DMS79 (cell line): ENCODE measurements around the gene SORD.
"Not testable (repeated sequence)": the region's sequence is repeated elsewhere in the genome, so short reads cannot be mapped to it uniquely, and the experiment has no call there.

Experiments used
- DNase-seq: peaks from one replicate; lab custom pipeline; 2025; lab: John Stamatoyannopoulos, UW

SORD gene

DNA sequence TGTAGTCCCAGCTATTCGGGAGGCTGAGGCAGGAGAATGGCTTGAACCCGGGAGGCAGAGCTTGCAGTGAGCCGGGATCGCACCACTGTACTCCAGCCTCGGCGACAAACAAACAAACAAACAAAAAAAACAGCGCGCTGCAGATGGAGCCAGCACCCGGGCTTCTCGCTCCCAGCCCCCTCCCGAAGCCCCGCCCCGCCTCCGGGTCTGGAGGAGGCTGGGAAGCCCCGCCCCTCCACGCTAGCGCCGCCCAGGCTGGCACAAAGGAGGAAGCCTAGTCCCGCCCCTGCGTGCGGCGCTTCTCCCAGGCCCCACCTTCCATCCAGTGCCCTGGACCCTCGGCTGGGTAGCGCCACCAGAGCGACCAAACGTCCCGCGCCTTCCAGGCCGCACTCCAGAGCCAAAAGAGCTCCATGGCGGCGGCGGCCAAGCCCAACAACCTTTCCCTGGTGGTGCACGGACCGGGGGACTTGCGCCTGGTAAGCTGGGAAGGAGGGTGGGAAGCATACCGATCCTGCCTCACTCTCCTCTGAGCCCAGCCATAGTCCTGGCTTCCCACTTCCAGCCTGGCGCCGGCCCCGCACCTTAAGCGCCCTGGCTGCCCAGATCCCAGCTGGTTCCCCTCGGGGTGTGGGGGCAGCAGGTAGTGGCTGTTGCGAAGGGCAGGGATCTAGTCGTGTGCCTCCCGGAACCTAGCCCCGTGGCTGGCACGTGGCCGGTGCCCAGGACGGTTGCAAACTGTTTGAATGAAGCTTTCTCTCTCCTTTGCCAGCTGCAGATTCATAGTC is at the start of gene SORD:
SORD (plus strand) TSS at position 325 of the 788 bp plus-strand sequence; CDS start at position 414, 89 bp downstream.
- DNase-seq, result peak; percentile 71

DNA sequence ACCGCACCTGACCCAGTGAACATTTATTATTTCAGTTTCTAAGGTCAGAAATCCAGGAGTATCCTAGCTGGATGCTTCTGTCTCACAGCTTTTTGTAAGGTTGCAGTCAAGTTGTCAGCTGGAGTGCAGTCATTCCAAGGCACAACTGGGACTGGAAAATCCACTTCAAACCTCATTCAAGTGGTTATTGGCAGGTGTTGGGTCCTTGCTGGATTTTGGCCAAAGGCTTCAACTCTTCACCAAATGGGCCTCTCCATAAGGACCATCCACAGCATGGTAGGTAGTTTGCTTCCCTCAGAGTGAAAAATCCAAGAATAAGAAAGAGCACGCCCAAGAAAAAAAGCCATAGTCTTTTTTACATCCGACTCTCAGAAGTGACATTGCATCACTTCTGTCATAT is 46.8 kb upstream of the SORD start:
- peak; percentile 46 for DNase-seq

DNA sequence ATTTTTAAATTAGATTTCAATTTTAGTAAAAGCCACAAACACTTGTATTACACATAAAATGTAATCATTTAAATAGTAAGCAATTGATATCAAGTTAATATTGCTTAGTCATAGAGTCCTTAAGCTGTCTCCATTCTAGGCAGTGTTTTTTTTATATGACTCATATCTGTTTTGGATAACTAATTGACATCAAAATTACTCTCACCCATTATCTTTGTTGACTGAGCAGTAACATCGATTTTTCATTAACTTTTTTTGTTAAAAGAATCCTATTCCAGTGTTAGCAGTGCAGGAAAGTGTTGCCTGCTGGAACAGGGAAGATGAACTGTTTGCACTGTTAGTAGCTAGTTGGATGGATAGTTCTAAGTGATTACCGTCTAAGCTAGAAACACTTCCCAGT is 45.2 kb upstream of the SORD start:
- DNase-seq, result not testable (repeated sequence)

DNA sequence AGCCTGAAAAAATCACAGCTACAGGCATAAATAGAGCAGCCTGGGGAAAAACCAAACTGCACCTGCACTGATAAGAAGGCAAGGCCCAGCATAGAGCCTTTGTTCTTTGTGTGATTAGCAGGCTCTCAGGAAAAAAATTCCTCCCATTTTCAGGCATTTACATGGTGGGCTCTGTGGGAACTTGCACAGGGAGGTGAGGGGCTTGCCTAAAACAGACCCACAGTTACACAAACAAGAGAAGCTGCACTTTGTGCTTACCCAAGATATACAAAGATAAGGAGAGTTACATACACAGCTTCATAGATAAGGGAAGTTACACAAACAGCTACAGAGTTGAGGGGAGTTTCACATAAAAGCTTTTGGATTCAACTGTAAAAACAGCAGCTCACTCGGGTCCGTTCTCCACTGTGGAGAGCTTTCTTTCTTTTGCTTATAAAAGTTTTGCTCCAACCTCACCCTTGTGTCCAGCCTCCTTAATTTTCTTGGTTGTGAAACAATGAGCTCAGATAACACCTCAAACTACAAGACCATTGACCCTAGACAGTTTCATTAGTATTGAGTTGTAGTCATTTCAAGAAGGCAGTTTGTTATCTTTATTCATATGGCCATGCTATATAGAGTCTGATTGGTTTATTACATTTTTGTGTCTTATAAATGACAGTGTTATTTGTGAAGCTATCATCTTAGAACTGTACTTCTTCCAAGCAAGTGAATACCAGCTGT is 43.2 kb upstream of the SORD start:
- not testable (repeated sequence) for DNase-seq

DNA sequence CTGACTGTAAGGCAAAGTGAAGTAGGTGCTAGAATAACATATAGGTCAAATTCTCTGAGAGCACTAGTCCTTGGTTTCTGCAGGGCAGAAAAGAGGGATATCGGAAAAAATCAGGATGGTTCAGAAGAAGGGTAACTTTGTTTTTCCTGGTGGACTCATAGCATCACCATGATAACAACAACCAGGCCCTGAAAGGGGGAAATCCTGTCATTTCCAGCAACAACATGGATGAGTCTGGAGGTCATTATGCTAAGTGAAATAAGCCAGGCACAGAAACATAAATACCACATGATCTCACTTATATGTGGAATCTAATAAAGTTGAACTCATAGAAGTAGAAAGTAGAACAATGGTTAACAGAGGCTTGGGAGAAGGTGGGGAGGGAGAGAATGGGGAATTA is 38.9 kb upstream of the SORD start:
- DNase-seq, result not testable (repeated sequence)

DNA sequence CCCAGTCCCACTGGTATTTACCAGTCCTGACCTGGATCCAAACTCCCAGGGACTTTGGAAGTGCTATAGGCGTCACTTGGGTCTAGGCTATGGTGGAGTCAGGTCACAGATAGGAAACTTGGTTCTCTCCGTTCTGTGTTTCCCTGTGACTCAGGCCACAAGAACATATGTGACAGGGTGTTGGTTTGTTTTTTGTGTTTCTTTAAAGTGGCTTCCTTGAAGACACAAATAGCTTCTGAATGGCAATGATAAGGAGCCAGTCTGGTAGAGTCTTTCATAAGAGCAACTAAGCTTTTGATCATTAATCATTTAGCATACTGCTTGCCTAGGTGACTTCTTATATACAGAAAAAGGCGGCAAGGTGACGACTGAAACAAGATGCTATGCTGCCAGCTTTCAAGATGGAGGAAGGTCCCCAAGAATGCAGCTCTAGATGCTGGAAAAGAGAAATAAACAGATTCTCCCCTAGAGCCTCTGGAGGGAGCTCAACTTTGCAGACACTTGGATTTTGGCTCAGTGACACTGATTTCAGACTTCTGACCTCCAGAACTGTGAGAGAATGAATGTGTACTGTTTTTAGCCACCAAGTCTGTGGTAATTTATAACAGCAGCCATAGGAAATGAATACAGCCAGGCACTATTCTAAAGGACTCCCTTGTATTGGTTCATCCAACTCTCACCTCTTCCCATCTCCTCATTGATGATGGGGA is 36.5 kb upstream of the SORD start:
- not testable (repeated sequence) for DNase-seq

DNA sequence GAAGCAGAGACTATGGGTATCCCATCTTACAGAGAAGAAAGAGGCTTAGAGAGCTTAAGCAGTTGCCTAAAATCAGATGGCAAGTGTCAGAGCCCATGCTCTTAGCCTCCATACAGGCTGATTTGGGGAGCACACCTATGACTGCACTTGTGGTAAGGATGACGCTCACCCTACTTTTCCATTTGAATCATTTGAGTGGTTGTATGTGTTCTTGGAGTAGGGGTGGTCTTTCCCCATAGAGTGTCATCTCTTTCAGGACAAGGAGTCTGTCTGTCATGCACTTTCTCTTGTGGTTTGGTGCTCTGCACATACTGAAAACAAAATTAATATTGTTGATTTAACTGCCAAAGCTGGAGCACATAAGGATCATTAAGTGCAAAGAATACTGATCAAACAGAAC is 35.3 kb upstream of the SORD start:
- not testable (repeated sequence) for DNase-seq

DNA sequence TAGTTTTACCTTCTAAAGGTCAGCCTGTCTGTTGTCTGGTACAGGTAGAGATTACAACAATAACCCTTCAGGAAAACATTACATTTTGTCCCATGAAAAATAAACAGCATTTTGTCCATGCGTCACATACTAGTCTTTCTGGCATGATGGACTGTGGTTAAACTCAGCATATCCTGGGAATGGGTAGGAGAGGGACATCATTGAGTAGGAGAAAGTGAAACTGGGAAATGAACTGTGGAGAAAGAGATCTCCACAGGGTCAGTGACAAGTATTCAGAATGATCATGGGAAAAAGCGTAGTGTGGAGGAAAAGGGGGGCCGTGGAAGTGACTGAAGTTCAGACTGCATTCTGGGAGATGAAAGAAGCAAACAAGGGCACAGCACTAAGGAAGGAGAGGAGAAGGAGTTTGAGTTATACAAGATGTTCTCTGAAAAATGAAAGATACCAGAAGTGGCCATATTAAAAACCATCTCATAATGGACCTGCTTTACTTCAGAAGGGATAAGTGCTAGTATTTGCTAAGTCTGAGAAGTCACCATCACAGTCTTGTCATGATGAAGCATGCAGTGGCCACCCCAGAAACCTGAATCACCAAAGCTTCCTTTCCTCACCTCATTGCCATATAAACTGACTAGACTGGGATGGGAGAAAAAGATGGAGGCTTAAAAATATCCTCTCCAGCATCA is 34.7 kb upstream of the SORD start:
- not testable (repeated sequence) for DNase-seq

DNA sequence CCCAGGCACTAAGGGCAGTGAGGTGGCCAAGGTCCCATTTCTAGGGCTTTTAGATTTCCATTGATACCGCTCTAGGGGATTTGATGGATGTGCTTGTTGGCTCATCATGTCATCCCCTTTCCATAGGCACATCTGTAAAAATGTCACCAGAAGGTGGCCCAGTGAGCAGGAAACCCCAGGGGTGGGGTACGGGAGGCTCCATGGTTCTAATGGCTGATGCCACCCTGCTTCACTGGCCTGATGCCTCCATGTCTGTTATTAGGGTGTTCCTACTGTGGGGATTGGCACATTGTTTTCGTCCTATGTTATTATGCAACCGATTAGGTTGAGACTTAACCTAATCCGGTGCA is 34.1 kb upstream of the SORD start:
- DNase-seq, result not testable (repeated sequence)

DNA sequence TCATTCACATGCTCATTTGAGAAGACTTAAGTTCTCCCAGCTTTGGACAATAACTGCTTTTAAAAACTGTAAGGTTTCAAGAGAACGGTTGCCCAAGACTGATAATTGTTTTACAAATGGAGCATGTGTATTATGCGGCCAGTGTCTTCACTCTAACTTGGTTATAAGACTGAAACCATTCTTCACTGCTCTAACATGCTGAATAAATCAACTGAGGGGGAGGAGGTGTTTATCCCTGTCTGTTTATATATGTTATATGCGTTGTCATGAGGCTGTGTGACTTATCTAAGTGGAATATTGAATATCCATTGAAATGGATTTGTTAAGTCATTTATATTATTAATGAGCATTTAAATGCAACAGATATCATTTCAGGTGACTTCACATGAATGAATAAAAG is 25.4 kb upstream of the SORD start:
- not testable (repeated sequence) for DNase-seq

DNA sequence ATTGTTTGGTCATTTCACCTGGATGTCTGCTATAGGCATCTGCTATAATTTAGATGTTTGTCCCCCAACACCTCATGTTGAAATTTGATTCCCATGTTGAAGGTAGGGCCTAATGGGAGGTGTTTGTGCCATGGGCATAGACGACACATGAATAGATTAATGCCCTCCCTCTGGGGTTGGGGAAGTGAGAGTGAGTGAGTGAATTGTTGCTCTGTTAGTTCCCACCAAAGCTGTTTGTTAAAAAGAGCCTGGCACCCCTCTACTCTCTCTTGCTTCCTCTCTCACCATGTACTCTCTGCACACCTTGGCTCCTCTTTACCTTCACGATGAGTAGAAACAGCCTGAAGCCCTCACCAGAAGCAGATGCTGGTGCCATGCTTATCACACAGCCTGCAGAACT is 23.9 kb upstream of the SORD start:
- DNase-seq, result no peak

DNA sequence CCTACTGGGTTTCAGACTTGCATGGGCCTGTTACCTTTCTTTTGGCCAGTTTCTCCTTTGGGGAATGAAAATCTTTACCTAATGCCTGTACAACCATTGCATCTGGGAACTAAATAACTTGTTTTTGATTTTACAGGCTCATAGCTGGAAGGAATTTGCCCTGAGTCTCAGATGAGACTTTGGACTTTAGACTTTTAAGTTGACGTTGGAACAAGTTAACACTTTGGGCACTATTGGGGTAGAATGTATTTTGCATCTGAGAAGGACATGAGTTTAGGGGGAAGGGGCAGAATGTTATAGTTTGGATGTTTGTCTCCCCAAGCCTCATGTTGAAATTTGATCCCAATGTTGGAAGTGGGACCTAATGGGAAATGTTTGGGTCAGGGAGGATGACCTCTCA is 21.8 kb upstream of the SORD start:
- DNase-seq, result not testable (repeated sequence)

DNA sequence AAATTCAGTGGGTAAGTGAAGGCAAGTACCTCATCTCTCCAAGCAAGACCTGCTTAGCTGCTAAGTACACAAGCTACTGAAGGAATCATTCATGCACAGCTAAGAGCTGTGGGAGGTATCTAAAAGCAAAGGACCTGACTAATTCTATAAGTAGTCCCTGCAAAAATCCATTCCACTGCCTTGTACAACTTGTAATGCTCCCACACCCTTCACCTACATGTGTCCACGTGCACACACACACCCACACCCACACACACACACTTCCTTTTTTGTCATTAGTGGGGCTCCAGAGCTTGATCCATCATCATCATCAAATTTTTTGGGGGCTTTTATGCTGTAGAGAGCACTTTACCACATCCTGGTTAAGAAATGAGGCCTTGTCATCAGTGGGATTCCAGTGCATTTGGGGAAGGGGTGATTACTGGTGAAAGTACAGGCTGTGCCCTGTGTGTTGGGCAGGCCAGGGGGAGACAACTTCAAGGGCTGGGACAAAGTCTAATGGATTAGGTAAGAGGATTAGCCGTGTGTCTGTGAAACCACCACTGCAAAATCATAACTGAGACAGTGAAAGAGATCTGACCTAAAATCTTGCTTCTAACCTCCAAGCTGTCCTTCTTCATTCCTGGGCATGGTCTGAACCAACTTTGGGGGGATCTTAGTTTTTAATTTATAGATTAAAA is 19.1 kb upstream of the SORD start:
- DNase-seq, result peak; percentile 39

DNA sequence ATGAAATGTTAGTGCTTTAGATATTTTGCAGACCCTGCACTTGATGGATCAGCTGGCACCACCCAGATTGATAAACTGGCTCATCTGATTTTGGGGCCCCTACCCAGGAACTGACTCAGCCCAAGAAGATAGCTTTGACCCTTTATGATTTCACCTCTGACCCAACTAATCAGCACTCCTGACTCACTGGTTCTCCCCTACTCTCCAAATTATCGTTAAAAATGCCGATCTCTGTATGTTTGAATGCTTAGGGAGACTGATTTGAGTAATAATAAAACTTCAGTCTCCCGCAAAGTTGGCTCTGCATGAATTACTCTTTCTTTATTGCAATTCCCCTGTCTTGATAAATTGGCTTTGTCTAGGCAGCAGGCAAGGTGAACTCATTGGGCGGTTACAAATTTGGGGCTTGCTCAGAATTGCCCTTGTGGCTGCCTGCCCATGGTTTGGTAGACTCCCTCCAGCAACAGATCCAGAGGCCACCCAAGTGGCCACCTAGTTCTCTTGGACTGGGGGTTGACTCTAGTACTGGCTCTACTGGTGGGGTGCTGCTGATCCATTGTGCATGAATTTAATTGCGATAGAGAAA is 18.3 kb upstream of the SORD start:
- not testable (repeated sequence) for DNase-seq

DNA sequence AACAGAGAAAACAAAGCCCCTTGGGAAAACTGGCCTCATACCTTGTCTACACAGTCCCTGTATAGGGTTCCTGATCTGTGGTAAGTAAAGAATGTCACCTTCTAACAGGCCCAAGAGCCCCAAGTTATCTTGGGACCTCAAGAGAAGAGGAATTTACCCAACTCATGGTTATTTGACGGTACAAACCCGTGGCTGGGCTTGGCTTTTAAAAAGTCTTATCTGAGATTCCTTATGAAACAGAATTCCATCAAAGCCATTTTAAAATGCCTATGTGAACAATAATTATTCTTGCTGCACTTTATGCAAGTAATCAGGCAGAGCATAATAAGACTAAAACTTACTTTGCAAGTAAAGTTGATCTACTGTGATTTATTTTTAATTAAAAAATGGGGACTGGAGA is 13.9 kb upstream of the SORD start:
- no peak for DNase-seq

DNA sequence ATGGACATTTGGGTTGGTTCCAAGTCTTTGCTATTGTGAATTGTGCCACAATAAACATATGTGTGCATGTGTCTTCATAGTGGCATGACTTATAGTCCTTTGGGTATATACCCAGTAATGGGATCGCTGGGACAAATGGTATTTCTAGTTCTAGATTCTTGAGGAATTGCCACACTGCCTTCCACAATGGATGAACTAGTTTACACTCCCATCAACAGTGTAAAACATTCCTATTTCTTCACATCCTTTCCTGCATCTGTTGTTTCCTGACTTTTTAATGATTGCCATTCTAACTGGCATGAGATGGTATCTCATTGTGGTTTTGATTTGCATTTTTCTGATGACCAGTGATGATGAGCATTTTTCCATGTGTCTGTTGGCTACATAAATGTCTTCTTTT is 7.9 kb upstream of the SORD start:
- DNase-seq, result not testable (repeated sequence)

DNA sequence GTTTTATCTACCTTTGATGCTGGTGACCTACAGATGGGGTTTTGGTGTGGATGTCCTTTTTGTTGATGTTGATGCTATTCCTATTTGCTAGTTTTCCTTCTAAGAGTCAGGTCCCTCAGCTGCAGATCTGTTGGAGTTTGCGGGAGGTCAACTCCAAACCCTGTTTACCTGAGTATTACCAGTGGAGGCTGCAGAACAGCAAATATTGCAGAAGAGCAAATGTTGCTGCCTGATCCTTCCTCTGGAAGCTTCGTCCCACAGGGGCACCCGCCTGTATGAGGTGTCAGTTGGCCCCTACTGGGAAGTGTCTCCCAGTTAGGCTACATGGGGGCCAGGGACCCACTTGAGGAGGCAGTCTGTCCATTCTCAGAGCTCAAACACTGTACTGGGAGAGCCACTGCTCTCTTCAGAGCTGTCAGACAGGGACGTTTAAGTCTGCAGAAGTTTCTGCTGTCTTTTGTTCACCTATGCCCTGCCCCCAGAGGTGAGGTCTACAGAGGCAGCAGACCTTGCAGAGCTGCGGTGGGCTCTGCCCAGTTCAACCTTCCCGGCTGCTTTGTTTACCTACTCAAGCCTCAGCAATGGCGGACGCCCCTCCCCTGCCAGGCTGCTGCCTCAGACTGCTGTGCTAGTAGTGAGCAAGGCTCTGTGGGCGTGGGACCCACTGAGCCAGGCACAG is 2.6 kb upstream of the SORD start:
- DNase-seq, result not testable (repeated sequence)

DNA sequence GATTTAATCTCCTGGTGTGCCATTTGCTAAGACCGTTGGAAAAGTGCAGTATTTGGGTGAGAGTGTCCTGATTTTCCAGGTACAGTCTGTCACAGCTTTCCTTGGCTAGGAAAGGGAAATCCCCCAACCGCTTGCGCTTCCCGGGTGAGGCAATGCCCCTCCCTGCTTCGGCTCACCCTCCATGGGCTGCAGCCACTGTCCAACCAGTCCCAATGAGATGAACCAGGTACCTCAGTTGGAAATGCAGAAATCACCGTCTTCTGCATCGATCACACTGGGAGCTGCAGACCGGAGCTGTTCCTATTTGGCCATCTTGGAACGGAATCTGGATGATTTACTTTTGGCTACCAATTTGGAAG is 2.1 kb upstream of the SORD start:
- DNase-seq, result not testable (repeated sequence)

DNA sequence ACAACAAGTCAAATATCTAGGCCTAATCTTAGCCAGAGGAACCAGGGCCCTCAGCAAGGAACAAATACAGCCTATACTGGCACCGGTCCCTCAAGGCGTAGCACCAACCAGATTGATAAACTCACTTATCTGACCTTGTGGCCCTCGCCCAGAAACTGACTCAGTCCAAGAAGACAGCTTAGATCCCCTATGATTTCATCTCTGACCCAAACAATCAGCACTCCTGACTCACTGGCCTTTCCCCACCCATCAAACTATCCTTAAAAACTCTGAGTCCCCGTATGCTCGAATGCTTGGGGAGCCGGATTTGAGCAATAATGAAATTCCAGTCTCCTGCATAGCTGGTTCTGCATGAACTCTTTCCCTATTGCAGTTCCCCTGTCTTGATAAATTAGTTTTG is 1.6 kb upstream of the SORD start:
- DNase-seq, result no peak

DNA sequence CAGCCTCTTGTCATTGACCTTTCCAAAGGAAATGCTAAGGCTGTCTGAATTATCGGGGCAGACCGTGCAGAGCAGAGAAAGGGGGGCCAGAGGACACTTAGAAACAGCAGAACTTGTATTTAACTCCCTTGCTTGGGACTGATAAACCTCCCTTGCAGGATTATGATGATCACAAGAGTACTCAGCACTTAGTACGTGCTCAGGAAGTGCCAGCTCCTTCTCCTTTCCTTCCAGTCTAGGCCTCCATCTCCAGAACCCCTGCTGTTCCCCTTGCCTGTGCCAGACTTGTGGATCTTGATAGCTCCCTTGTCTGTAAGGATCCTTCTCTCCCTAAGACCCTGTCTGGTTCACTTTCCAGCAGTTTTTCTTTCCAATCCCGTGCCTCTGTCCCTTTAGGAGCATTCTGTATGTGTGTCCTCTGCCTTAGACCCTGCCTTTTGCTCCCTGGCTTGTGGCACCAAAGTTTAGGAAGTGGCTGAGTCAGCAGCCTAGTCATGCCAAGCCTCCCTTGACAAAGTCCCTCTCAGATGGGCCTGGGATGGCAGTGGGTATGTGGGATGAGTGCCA is 747 bp downstream of the SORD start:
- DNase-seq, result no peak
